Cardiac fibroblast (primary cell): ENCODE data around the gene CHST13.

Experiments
- DNase-seq, 2 donors: peaks; one replicate each; pipeline versions ENCODE4 v3.0.0 to v3.0.0-alpha.2; 2010; ENCODE audit warnings: low read depth in 2 of 2
- H3K4me3 ChIP-seq, 2 donors: replicated peaks in 1 of 2; 1 replicate in 1 of 2; 2 replicates in 1 of 2; pipeline ENCODE4 v1.5.1; 2011; ENCODE audit warnings: low read depth in 2 of 2, low read length in 2 of 2, mild to moderate bottlenecking in 2 of 2, moderate library complexity in 1 of 2
- CTCF ChIP-seq: IDR thresholded peaks from one replicate; pipeline ENCODE4 v1.5.1; 2011; ENCODE audit warnings: low read depth, mild to moderate bottlenecking, low read length, inconsistent platforms

CHST13 gene

GRCh38 chr3:126493739-126494138 lies 30.2 kb upstream of the CHST13 start:
- no peak for TF ChIP-seq CTCF

DNA sequence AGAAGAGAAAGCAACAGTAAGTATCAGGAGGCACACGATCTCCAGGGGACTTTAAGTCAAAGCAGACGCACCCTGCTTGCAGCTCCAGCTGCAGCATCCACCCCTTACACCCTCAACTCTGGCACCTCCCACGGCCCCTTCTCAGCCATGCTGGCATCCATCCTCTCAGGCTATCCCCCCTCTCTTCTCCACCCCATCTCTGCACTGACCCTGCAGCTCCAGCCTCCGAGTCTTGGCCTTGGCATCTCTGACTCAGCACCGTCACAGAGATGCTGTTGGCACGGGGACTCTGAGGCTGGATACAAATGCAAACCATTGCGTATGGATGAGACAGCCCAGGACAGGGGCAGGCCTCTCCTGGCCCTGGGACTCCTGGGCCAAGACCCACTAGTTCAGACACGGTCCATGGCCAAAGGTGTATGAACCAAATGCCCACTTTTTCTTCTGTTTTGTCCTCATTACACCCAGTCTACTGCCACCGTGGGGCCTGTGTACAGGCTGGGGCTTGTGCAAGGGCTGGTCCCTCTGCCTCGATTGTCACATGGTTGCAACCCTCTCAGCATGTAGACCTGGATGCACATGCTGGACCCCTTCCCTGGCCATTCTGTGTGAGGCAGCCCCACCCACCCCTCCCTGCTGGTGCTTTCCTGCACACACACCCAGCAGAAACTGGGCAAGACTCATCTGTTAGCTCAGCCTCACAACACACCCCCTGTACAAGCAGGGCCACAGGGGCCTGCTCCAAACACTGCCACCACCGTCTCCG lies 29.6 kb upstream of the CHST13 start:
- no peak overlapping the region for H3K4me3 ChIP-seq
- DNase-seq, result no peak
- TF ChIP-seq CTCF, result no peak

More at GRCh38 chr3:126493739-126494138, 30.2 kb upstream of the CHST13 start:
- no peak for DNase-seq
- no peak overlapping the region for H3K4me3 ChIP-seq

DNA sequence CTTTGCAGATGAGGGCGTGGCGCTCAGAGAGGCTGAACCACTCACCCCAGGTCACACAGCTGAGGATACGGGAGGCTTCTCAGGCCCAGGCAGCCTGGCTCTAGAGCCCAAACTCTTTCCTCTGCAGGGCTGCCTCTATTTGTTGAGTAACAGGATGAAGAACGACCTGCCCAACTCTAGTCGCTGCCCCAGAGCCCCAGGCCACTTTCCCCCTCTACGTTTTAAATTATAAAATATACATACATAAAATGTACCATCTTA lies 29.1 kb upstream of the CHST13 start:
- DNase-seq, result no peak
- TF ChIP-seq CTCF, result no peak
- no peak overlapping the region for H3K4me3 ChIP-seq

GRCh38 chr3:126495786-126496185 lies 28.2 kb upstream of the CHST13 start:
- no peak overlapping the region for H3K4me3 ChIP-seq
- no peak for DNase-seq
- TF ChIP-seq CTCF, result no peak

DNA sequence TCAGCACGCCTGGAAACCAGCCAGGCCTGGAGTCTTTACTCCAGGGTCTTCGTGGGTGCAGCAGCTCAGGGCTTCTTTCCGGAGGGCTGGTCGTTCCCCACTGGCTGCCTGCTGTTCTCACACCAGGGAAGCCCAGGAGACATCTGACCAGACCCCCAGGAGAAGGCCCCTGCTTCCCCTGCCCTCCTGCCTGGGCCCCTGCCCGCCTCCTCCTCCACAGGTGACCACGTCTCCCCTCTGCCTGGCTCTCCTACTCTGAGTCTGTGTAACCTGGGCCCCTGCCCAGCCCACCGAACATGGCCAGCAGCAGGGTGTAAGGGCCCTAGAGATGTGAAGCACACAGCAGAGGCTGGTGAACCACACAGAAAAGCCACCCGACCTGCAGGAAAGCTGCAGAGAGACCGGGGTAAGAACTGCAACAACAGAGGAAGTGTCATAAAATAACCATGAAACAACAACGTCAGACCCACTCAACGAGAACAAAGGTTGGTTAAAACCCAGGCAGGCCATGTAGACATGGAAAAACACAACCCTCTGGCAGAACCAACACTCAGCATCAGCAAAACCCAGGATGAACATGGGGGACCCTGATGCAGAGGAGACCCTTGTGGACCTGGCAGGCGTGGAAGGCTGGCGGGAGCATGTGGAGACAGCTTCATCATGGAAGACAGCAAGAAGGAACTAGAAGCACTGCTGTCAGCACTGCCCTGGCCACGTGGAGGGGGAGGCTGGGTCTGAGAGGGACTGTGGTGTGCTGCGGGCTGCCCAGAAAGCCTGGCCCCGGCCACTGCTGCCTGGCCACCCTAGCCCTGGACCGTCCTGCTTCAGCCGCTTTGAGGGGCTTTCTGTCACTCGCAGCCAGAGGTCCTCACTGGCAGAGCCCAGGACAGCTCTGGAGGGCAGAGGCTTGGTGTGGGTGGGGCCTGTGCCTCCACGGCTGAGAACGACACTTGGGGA lies 26.8 kb upstream of the CHST13 start:
- DNase-seq, result no peak
- no peak overlapping the region for H3K4me3 ChIP-seq
- no peak for TF ChIP-seq CTCF

- no peak for TF ChIP-seq CTCF
- no peak for DNase-seq
- H3K4me3 ChIP-seq, result no peak overlapping the region
Measured at GRCh38 chr3:126497956-126498355, 26.0 kb upstream of the CHST13 start.
